NCI-H2196 treated with DMSO at 0.1 percent for 48 hours (cell line): Measurements from ENCODE around the gene SSC5D.
"Not testable (repeated sequence)": the region's sequence is repeated elsewhere in the genome, so short reads cannot be mapped to it uniquely, and the experiment has no call there.

ENCODE experiments used
- DNase-seq: peaks from one replicate; lab custom pipeline; 2025; ENCODE audit not compliant: unreplicated experiment; lab: John Stamatoyannopoulos, UW

Gene SSC5D

GRCh38 chr19:55502197-55502952 lies 14.1 kb downstream of the SSC5D start:
- DNase-seq, result no peak

DNA sequence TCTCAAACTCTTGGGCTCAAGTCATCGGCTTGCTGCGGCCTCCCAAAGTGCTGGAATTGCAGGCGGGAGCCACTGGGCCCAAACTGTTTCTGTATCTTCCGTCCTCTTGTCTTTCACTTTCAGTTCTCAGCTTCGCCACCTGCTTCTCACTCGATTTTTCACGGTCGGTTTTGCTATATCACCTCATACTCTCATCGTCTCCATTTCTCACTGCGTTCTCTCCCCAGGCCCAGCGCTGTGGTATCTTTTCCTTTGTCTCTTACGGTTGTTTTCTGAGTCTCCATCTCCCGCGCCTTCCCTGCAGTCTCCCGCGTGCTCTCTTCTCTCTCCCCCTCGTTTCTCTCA lies 14.9 kb downstream of the SSC5D start:
- DNase-seq, result no peak

DNA sequence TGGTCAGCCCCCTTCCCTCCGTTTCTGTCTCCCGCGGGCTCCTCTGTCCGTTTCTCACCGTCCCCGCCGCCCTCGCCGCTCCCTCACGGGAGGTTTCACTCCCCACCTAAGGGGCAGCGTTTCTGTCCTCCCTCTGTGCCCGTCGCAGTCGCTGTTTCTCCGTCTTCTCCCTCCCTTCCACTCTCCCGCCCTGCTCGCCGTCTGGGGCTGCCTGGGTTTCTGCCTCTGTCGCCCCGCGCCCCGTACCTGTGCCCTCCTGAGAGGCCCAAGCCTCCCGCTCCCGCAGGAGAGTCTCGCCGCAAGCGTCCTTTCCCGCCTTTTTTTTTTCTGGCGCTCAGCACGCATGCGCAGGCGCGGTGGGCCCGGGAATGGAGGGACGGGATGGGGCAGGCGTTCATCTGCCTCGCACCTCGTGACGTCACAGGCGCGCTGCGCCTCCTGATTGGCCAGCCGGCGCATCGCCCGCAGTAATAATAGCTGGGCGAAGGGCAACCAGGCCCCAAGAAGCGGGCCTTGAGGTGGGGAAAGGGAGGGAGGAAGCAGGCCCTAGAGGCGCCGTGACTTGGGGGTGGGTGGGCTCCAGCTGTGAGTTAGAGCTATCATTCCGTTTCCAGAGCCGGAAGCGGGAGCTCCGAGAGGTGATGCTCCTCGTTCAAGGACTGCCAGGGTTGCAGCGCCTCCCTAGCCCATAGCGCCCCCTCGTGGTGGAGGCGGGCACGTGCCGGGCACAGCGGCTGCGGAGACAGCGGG lies 15.4 kb downstream of the SSC5D start:
- DNase-seq, result peak; percentile 87

DNA sequence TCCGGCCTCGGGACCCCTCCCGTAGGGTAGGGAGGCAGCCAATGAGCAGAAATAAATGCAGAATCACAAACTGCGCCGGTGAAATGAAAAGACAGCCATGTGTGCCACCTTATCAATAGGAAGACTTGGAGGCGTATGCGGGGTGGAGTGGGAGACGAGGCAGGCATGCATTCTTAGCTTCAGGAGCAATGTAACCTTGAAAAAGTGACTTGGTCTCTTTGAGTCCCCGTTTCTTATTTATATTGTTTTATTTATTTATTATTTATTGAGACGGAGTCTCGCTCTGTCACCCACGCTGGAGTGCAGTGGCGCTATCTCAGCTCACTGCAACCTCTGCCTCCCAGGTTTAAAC lies 16.0 kb downstream of the SSC5D start:
- DNase-seq, result no peak

DNA sequence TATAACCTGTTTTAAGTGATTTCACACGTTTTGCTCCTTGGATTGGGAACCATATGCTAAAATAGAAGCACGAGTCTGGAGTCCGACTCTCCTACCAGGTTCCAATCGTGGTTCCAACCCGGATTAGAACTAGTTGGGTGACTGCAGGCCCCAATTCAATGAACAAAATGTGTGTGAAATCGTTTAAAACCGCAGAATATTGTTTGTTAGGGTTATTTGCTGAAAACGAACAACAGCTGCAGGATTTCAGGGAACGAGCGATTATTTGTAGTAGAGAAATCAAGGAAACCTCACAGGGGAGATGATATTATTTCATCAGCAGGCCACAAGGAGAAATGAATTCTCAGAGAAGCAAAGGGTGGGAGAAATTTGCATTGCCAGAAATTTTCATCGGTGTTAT lies 16.7 kb downstream of the SSC5D start:
- no peak for DNase-seq

DNA sequence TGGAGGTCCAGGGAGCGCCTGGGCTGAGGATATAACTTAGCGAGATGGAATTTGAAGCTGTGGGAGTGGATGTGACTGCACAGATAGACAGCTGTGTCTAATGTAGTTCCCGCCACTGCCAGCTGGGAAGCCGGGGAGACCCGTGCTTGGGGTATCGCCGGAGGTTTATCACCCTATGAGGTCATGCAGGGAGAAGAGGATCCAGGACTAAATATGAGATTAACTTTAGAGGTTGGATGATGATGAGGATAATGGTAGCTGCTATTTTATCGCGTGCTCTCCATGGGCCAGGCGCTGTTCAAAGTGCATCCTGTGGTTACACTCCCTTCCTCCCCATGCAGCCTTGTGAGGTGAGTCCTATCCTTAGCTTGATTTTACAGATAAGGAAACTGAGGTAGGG lies 19.9 kb downstream of the SSC5D start:
- no peak for DNase-seq

GRCh38 chr19:55516878-55517620 lies 28.8 kb downstream of the SSC5D start:
- peak; percentile 89 for DNase-seq

- DNase-seq, result peak; percentile 47
Measured at GRCh38 chr19:55519451-55520311, 31.4 kb downstream of the SSC5D start.

- DNase-seq, result no peak
Measured at GRCh38 chr19:55520691-55521292, 32.6 kb downstream of the SSC5D start.

DNA sequence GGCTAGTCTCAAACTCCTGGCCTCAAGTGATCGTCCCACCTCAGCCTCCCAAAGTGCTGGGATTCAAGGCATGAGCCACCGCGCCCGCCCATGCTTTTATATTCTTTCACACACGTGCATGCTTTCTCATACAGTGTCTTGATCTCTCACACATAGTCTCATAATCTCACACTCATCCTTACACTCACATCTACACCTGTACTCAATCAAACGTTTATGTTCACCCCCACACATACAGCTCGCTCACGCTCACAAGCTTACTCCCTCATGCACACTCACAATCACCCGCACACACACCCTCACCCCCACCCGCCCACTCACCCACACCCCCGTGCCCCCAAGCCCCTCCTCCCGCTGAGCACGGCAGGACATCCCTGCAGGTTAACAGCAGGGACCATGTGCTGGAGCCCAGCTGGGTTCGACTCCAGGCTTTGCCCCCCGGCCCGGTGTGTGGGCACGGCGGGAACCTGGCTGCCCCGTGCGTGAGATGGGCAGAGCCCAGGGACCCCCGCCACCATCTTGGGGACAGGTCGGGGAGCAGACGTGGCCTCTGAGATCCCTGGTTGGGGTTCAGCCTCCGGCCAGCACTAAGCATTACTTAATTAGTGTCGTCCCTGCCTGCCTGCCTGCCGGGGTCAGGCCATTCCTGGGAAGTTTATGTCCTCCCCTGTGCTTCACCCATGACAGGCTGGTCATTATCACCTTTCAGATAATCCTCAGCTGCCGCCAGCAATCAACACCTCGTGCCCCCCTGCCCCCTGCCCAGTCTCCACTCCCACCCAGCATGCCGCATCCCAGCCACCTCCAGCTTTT lies 37.3 kb downstream of the SSC5D start:
- DNase-seq, result no peak

- peak; percentile 91 for DNase-seq
Measured at GRCh38 chr19:55526216-55527196, 38.3 kb downstream of the SSC5D start.

- DNase-seq, result no peak
Measured at GRCh38 chr19:55527197-55528029, 39.2 kb downstream of the SSC5D start.

- DNase-seq, result peak; percentile 44
Measured at GRCh38 chr19:55528030-55528803, 40.0 kb downstream of the SSC5D start.

DNA sequence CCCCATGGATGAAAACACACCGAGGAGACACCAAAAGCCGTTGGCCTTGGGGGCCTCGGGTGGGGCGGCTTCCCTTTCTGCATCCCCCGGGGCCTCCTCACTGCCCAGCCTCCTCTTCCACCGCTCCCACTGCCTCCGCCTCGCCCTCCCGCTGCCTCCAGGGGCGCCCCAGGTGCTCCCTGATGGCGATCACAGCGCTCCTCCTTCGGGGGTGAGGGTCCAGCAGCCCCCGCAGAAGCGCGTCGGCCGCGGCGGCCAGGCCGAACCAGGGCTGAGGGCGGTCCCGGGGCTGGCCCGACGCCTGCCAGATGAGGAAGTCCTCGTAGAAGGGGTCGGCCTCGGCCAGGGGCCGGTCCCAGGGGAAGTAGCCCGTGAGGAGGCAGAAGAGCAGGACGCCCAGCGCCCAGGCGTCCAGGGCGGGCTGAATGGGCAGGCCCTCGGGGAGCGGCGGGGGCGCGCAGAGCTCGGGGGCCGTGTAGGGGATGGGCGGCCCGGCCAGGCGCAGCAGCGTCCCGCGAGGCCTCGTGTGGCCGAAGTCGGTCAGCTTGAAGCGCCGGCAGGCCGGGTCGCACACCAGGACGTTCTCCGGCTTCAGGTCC lies 41.5 kb downstream of the SSC5D start:
- DNase-seq, result no peak

- DNase-seq, result no peak
Measured at GRCh38 chr19:55530996-55531395, 42.8 kb downstream of the SSC5D start.

DNA sequence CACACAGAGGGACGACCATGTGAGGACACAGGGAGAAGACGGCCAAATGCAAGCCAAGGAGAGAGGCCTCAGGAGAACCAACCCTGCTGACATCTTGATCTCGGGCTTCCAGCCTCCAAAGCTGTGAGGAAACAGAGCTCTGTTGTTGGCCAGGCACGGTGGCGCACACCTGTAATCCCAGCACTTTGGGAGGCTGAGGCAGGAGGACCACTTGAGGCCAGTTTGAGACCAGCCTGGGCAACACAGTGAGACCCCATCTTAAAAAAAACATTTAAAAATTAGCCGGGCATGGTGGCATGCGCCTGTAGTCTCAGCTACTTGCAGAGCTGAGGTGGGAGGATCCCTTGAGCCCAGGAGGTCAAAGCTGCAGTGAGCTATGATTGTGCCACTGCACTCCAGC lies 46.0 kb downstream of the SSC5D start:
- DNase-seq, result not testable (repeated sequence)
